ENCODE data around the gene TOLLIP. TPM values are rescaled to one million over a fixed set of nuclear protein-coding genes. Genes with fewer than 3 reads are reported as not detected.
"Not testable (repeated sequence)": the region's sequence is repeated elsewhere in the genome, so short reads cannot be mapped to it uniquely, and the experiment has no call there.

The TOLLIP gene
- total RNA-seq (100 to 1,000 TPM in 1 of 5 donors, 10 to 100 TPM in 4; 14.9 to 119 (median 55.4) TPM), polyA plus RNA-seq (10 to 100 TPM; 23.9 to 29.3 (median 26.9) TPM)
- long read RNA-seq, donor 1, transcript TOLLIP-202 (6 exons, 3,617 nt) = major isoform, 9 of 10 reads
- long read RNA-seq, donor 1, partial matches to known transcripts = 0 of 10 reads
- long read RNA-seq, donor 1, other reads (novel, unspliced or antisense) = 0 of 10 reads
- long read RNA-seq, donor 2, transcript TOLLIP-202 (6 exons, 3,617 nt) = major isoform, 13 of 13 reads
- long read RNA-seq, donor 2, partial matches to known transcripts = 0 of 13 reads
- long read RNA-seq, donor 2, other reads (novel, unspliced or antisense) = 0 of 13 reads
- long read RNA-seq, donor 3, transcript TOLLIP-202 (6 exons, 3,617 nt) = major isoform, 5 of 5 reads
- long read RNA-seq, donor 3, partial matches to known transcripts = 0 of 5 reads
- long read RNA-seq, donor 3, other reads (novel, unspliced or antisense) = 0 of 5 reads
- long read RNA-seq, donor 4, partial matches to known transcripts = 0 of 1 reads
- long read RNA-seq, donor 4, other reads (novel, unspliced or antisense) = 0 of 1 reads
- long read RNA-seq, donor 5, transcript TOLLIP-202 (6 exons, 3,617 nt) = major isoform, 15 of 19 reads
- long read RNA-seq, donor 5, partial matches to known transcripts = 0 of 19 reads
- long read RNA-seq, donor 5, other reads (novel, unspliced or antisense) = 0 of 19 reads
- long read RNA-seq, donor 6, transcript TOLLIP-202 (6 exons, 3,617 nt) = major isoform, 30 of 33 reads
- long read RNA-seq, donor 6, partial matches to known transcripts = 0 of 33 reads
- long read RNA-seq, donor 6, other reads (novel, unspliced or antisense) = 0 of 33 reads
- long read RNA-seq, donor 7, transcript TOLLIP-202 (6 exons, 3,617 nt) = major isoform, 12 of 15 reads
- long read RNA-seq, donor 7, partial matches to known transcripts = 0 of 15 reads
- long read RNA-seq, donor 7, other reads (novel, unspliced or antisense) = 0 of 15 reads
- long read RNA-seq, donor 8, transcript TOLLIP-202 (6 exons, 3,617 nt) = major isoform, 12 of 13 reads
- long read RNA-seq, donor 8, partial matches to known transcripts = 0 of 13 reads
- long read RNA-seq, donor 8, other reads (novel, unspliced or antisense) = 0 of 13 reads
- long read RNA-seq, donor 9, partial matches to known transcripts = 0 of 6 reads
- long read RNA-seq, donor 9, other reads (novel, unspliced or antisense) = 0 of 6 reads
- long read RNA-seq, donor 10, partial matches to known transcripts = 0 of 5 reads
- long read RNA-seq, donor 10, other reads (novel, unspliced or antisense) = 0 of 5 reads

GRCh38 chr11:1309498-1310317 is at the start of gene TOLLIP:
TOLLIP (minus strand) TSS chr11:1309632; CDS start chr11:1309498, 134 bp downstream.
- Histone ChIP-seq H3K9me3 (peaks cover 0 to 6% (median 0%) of the 10 kb centered on the region in 4 donors), H3K36me3 (peaks cover 0 to 19% (median 10%) of the 10 kb centered on the region in 4 donors), H3K27me3 (no peaks in the 10 kb centered on the region), H3K4me1 (peaks cover 49 to 59% (median 57%) of the 10 kb centered on the region in 4 donors), H3K27ac (peak within 1 kb of the TSS; percentile 94 to 96 (median 96)), H3K4me3 (peak within 1 kb of the TSS; percentile 67 to 97 (median 94))
- 1 to 14% (median 2%) methylated on average over 18 to 97 of the region's 97 CpGs for WGBS, 5 donors
- TF ChIP-seq POLR2AphosphoS5 (IDR thresholded peaks at IDR 0.05) (peak; percentile 65 to 92 (median 82)), POLR2A (IDR thresholded peaks at IDR 0.05) (no peak), EP300 (IDR thresholded peaks at IDR 0.05) (no peak), CTCF (IDR thresholded peaks at IDR 0.05) (peak in 2 of 7 experiments; percentile 5 to 44)
- peak; percentile 97 to 99 for DNase-seq
- intact Hi-C loops (cut with DNase I; ENCODE audit: low total_unique reads) = no loop called here

GRCh38 chr11:1358931-1359330 is 49.5 kb upstream of the TOLLIP start:
- H3K9me3 ChIP-seq; DNase-seq; H3K36me3 ChIP-seq; H3K27ac ChIP-seq; intact Hi-C loops (cut with DNase I; ENCODE audit: low total_unique reads); H3K4me3 ChIP-seq: not testable (repeated sequence)
- WGBS, 5 donors = 87 to 93% (median 90%) methylated on average over 17 of the region's 17 CpGs
- peaks cover 7 to 23% (median 18%) of the 10 kb centered on the region in 4 donors for H3K4me1 ChIP-seq
- H3K27me3 ChIP-seq = peaks cover 0 to 16% (median 0%) of the 10 kb centered on the region in 3 donors

GRCh38 chr11:1358286-1358685 is 48.9 kb upstream of the TOLLIP start:
- WGBS, 5 donors = 12 to 32% (median 23%) methylated on average over 8 to 16 of the region's 16 CpGs
- Histone ChIP-seq H3K4me1 (peaks cover 7 to 23% (median 18%) of the 10 kb centered on the region in 4 donors), H3K9me3 (no peaks in the 10 kb centered on the region), H3K4me3 (no peak overlapping the region), H3K27me3 (peaks cover 0 to 22% (median 0%) of the 10 kb centered on the region in 3 donors), H3K36me3 (no peaks in the 10 kb centered on the region), H3K27ac (peak overlapping the region in 3 of 5 donors; percentile 20 to 51 (median 25))
- peak; percentile 76 to 82 for DNase-seq
- intact Hi-C loops (cut with DNase I; ENCODE audit: low total_unique reads) = no loop called here
- TF ChIP-seq CTCF (IDR thresholded peaks at IDR 0.05) = peak in 1 of 7 experiments; percentile 16
- no peak for TF ChIP-seq EP300 (IDR thresholded peaks at IDR 0.05)
- no peak for TF ChIP-seq POLR2A (IDR thresholded peaks at IDR 0.05)
- TF ChIP-seq POLR2AphosphoS5 (IDR thresholded peaks at IDR 0.05) = no peak

- 70 to 83% (median 77%) methylated on average over 13 of the region's 13 CpGs for WGBS, 5 donors
- Histone ChIP-seq H3K9me3 (no peaks in the 10 kb centered on the region), H3K36me3 (no peaks in the 10 kb centered on the region), H3K4me1 (peaks cover 7 to 23% (median 18%) of the 10 kb centered on the region in 4 donors), H3K4me3 (no peak overlapping the region), H3K27me3 (peaks cover 0 to 24% (median 0%) of the 10 kb centered on the region in 3 donors), H3K27ac (no peak overlapping the region)
- no peak for DNase-seq
- intact Hi-C loops (cut with DNase I; ENCODE audit: low total_unique reads) = no loop called here
- TF ChIP-seq CTCF (IDR thresholded peaks at IDR 0.05) (no peak), POLR2A (IDR thresholded peaks at IDR 0.05) (no peak), EP300 (IDR thresholded peaks at IDR 0.05) (no peak), POLR2AphosphoS5 (IDR thresholded peaks at IDR 0.05) (no peak)
Observed at GRCh38 chr11:1356478-1356960, 47.1 kb upstream of the TOLLIP start.

Measured in stomach (tissue), 19 donors.